A673 (cell line): ENCODE data around the gene MOB3C.

ENCODE experiments used
- EZH2 ChIP-seq: fragments of 200-600 bp; sonication (generic); IDR thresholded peaks from 2 replicates; pipeline ENCODE4 v1.6.1; 2017; ENCODE audit warnings: borderline replicate concordance, low read depth, mild to moderate bottlenecking, mixed read lengths, antibody characterized with exemption, low read length; ENCODE audit not compliant: poor library complexity, severe bottlenecking
- TF ChIP-seq, protein P1 (sequence below): fragments of 300-800, 200-600 bp; sonication (generic); conservative IDR thresholded peaks from 2 replicates; pipeline ENCODE4 v1.5.1; 2017; ENCODE audit warnings: low read depth, mild to moderate bottlenecking, antibody characterized with exemption, low read length, moderate library complexity, mixed read lengths

DNA sequence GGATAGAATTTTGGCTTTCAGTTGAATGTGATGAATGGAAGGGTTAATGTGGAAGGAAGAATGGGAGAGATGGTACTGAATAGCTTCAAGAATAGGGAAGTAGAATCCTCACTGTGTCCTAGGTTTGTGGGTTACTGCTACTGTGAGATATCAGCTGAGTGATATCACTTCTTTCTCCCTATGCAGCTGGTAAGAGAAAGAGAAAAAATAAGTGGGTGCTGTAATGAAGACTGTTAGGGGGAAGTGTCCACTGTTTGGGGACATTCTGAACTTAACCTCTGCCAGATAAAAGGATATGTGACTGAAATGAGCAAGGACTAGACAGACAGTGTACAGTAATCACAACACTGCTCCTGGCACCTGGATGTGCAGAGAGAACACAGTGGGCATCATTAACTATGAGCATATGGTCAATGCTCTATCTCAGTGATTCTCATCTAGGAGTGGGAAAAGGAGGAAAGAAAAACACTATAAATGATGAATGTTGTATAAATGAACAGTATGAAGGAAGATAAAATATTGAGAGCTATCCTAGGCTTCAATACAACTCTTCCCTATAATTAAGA, 25.6 kb upstream of the MOB3C start:
- TF ChIP-seq EZH2: no peak
- TF ChIP-seq, protein P1, sequence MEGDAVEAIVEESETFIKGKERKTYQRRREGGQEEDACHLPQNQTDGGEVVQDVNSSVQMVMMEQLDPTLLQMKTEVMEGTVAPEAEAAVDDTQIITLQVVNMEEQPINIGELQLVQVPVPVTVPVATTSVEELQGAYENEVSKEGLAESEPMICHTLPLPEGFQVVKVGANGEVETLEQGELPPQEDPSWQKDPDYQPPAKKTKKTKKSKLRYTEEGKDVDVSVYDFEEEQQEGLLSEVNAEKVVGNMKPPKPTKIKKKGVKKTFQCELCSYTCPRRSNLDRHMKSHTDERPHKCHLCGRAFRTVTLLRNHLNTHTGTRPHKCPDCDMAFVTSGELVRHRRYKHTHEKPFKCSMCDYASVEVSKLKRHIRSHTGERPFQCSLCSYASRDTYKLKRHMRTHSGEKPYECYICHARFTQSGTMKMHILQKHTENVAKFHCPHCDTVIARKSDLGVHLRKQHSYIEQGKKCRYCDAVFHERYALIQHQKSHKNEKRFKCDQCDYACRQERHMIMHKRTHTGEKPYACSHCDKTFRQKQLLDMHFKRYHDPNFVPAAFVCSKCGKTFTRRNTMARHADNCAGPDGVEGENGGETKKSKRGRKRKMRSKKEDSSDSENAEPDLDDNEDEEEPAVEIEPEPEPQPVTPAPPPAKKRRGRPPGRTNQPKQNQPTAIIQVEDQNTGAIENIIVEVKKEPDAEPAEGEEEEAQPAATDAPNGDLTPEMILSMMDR: no peak
